BLaER1 treated with 17β-estradiol and CSF1 and Interleukin-3, amounts not matched to agents 10 nM and 100 nM (cell line): ENCODE measurements around the gene TMEM63A.

Experiments
- H3K27ac ChIP-seq, 11 experiments: shearing (Covaris generic); formaldehyde crosslinking; 2 replicates each; pipeline ENCODE4 v1.8.1; 2022
- H3K27me3 ChIP-seq, 11 experiments: shearing (Covaris generic); formaldehyde crosslinking; 2 replicates each; pipeline ENCODE4 v1.8.1; 2022
- H3K36me3 ChIP-seq, 11 experiments: shearing (Covaris generic); formaldehyde crosslinking; 2 replicates each; pipeline ENCODE4 v1.8.1; 2022
- H3K4me1 ChIP-seq, 10 experiments: shearing (Covaris generic); formaldehyde crosslinking; 2 replicates each; pipeline ENCODE4 v1.8.1; 2022
- H3K4me2 ChIP-seq, 11 experiments: shearing (Covaris generic); formaldehyde crosslinking; 2 replicates each; pipeline ENCODE4 v1.8.1; 2022
- H3K4me3 ChIP-seq, 10 experiments: shearing (Covaris generic); formaldehyde crosslinking; 2 replicates each; pipeline ENCODE4 v1.8.1; 2022
- H3K9ac ChIP-seq, 11 experiments: shearing (Covaris generic); formaldehyde crosslinking; 2 replicates each; pipeline ENCODE4 v1.8.1; 2022
- H3K9me3 ChIP-seq, 11 experiments: shearing (Covaris generic); formaldehyde crosslinking; replicated peaks in 1 of 11; 2 replicates each; pipeline ENCODE4 v1.8.1; 2022
- H4K20me1 ChIP-seq, 11 experiments: shearing (Covaris generic); formaldehyde crosslinking; 2 replicates each; pipeline ENCODE4 v1.8.1; 2022
- Cebpa-rat ChIP-seq, 11 experiments: shearing (Covaris generic); IDR thresholded peaks; 2 replicates each; pipeline ENCODE4 v1.8.1; 2022

The TMEM63A gene

DNA sequence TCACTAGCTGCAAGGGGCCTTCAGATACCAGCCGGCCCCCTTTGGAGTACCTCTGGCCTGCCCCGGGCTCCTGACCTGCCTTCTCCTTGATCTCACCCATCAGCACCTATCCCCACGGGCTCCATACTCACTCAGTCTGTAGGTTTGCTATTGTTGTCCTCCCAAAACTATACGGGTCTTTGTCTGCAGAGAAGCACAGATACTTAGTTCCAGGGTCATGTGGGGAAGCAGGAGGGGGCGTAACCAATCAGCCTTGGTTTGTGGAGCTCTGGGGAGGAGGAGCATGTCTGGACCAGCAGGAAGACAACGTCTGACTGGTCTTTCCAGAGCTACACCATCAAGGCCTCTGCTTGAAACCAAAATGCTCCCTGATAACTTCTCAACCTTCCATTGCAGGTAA is 15.2 kb downstream of the TMEM63A start:
- peaks cover 60 to 93% (median 81%) of the 10 kb centered on the region in 11 experiments for H3K36me3 ChIP-seq
- H3K4me1 ChIP-seq = peaks cover 37 to 77% (median 72%) of the 10 kb centered on the region in 10 experiments
- peak overlapping the region; percentile 77 to 95 (median 93) for H3K4me2 ChIP-seq
- H3K27ac ChIP-seq = peak overlapping the region in 6 of 11 experiments; percentile 68 to 79 (median 72); a peak in 10 of 22 replicates
- H3K27me3 ChIP-seq = no peaks in the 10 kb centered on the region
- peak overlapping the region in 5 of 11 experiments; percentile 37 to 60 (median 54); a peak in 6 of 22 replicates for H3K9ac ChIP-seq
- TF ChIP-seq Cebpa-rat (IDR thresholded peaks at IDR 0.05) = no peak
- H3K9me3 ChIP-seq = no peaks in the 10 kb centered on the region
- peaks cover 0 to 31% (median 0%) of the 10 kb centered on the region in 11 experiments; a peak in 8 of 22 replicates for H4K20me1 ChIP-seq
- no peak overlapping the region; a peak in 1 of 20 replicates for H3K4me3 ChIP-seq

DNA sequence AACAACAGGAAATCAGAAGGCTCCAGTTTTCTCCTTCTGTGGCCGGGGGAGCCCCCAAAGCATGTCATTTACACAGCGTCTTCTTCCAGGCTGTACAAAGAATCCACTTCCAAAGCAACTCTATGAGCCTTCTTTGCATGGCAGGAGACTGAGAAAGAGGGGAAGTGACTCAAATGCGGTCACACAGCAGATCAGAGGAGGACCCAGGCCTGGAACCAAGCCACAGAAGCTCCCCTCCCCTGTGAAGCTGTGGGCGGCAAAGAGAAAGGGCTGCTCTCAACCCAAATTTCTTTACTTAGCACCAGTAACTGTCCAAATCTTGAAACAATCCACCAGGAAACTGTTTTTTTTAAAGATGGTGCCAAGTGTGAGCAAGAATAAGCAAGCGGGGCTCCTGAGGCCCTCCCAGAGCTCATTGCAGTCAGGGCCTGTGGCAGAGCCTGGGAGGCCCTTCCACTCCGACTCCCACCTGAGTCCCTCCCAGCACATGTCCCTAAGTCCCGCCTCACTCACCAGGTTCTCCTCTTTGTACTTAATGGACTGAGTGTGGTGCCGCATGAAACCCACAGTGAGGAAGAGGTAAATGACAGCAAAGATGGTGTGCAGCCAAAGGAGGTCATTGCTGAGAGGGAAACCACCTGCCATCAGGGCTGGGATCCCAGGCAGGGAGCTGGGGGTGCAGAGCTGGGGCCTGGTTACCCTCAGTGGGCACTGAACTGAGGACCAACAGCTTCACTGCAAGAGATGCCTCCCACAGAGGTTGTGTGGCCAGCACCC is 15.9 kb downstream of the TMEM63A start:
- peak overlapping the region in 10 of 11 experiments; percentile 1 to 79 (median 72); a peak in 19 of 22 replicates for H3K27ac ChIP-seq
- H3K9ac ChIP-seq = peak overlapping the region in 9 of 11 experiments; percentile 30 to 67 (median 54); a peak in 15 of 22 replicates

DNA sequence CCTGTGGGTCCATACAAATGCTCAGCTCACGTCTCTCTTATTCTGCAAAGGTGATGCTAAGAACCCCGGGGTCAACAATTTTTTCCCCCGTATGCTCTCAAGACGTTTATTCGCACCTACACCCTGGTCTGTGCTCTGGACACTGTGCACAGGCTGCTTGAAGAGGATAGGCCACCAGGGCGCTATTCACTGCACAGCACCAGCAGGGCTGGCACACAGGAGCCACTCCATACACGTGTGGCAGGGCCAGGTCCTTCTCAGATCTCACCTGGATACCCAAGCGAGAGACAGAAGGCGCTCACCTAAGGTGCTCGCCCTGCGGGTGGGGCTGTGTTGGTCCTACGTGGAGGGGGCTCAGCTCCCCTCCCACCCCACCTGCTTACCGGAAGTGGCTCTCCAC is 16.7 kb downstream of the TMEM63A start:
- Histone ChIP-seq H3K9me3 (no peaks in the 10 kb centered on the region), H3K36me3 (peaks cover 60 to 93% (median 81%) of the 10 kb centered on the region in 11 experiments), H3K27ac (peak overlapping the region in 10 of 11 experiments; percentile 1 to 79 (median 72); a peak in 19 of 22 replicates), H3K4me1 (peaks cover 37 to 86% (median 78%) of the 10 kb centered on the region in 10 experiments), H3K4me3 (peak overlapping the region in 7 of 10 experiments; percentile 19 to 44 (median 32); a peak in 9 of 20 replicates), H3K9ac (peak overlapping the region in 9 of 11 experiments; percentile 30 to 67 (median 54); a peak in 14 of 22 replicates), H3K4me2 (peak overlapping the region; percentile 77 to 95 (median 93)), H4K20me1 (peaks cover 0 to 26% (median 0%) of the 10 kb centered on the region in 11 experiments; a peak in 8 of 22 replicates), H3K27me3 (no peaks in the 10 kb centered on the region)
- TF ChIP-seq Cebpa-rat (IDR thresholded peaks at IDR 0.05) = no peak

More for the DNA sequence above, 15.9 kb downstream of the TMEM63A start:
- Histone ChIP-seq H4K20me1 (peaks cover 0 to 26% (median 0%) of the 10 kb centered on the region in 11 experiments; a peak in 8 of 22 replicates), H3K4me1 (peaks cover 37 to 85% (median 78%) of the 10 kb centered on the region in 10 experiments), H3K27me3 (no peaks in the 10 kb centered on the region), H3K4me3 (peak overlapping the region in 8 of 10 experiments; percentile 7 to 44 (median 31); a peak in 10 of 20 replicates), H3K4me2 (peak overlapping the region; percentile 77 to 95 (median 93)), H3K9me3 (no peaks in the 10 kb centered on the region), H3K36me3 (peaks cover 60 to 93% (median 81%) of the 10 kb centered on the region in 11 experiments)
- peak in 2 of 11 experiments; percentile 35 to 85; a peak in 2 of 22 replicates for TF ChIP-seq Cebpa-rat (IDR thresholded peaks at IDR 0.05)

- H3K27me3 ChIP-seq = no peaks in the 10 kb centered on the region
- H3K9me3 ChIP-seq = no peaks in the 10 kb centered on the region
- peak overlapping the region in 2 of 11 experiments; percentile 27 to 40; a peak in 3 of 22 replicates for H3K27ac ChIP-seq
- peaks cover 0 to 26% (median 0%) of the 10 kb centered on the region in 11 experiments; a peak in 8 of 22 replicates for H4K20me1 ChIP-seq
- H3K36me3 ChIP-seq = peaks cover 53 to 92% (median 76%) of the 10 kb centered on the region in 11 experiments
- TF ChIP-seq Cebpa-rat (IDR thresholded peaks at IDR 0.05) = no peak
- peaks cover 37 to 72% (median 65%) of the 10 kb centered on the region in 10 experiments for H3K4me1 ChIP-seq
- H3K4me3 ChIP-seq = no peak overlapping the region
- H3K4me2 ChIP-seq = peak overlapping the region in 8 of 11 experiments; percentile 15 to 92 (median 36); a peak in 14 of 22 replicates
- H3K9ac ChIP-seq = no peak overlapping the region; a peak in 1 of 22 replicates
These were observed 19.0 kb downstream of the TMEM63A start for GRCh38 chr1:225863167-225863566.

DNA sequence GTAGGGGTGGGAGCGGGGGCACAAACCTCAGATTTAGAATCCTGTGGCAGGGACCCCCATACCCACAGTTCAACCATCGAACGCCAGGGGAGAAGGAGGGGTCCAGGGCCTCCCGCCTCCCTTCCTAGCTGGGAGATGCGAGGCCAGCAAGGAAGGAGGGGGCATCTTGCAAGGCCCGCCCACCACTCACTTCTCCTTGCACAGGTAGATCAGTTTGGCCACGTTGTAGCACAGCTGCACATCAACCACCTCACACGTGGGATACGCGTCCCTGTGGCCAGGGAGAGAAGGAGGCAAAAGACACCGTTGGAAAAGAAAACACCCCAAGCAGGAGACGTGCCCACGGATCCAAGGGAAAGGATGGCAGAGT is 19.6 kb downstream of the TMEM63A start:
- Histone ChIP-seq H3K4me1 (peaks cover 33 to 73% (median 61%) of the 10 kb centered on the region in 10 experiments), H3K27me3 (no peaks in the 10 kb centered on the region), H3K9me3 (no peaks in the 10 kb centered on the region), H3K4me3 (no peak overlapping the region), H4K20me1 (peaks cover 0 to 26% (median 0%) of the 10 kb centered on the region in 11 experiments; a peak in 8 of 22 replicates), H3K9ac (no peak overlapping the region), H3K4me2 (peak overlapping the region in 5 of 11 experiments; percentile 0 to 59 (median 40); a peak in 4 of 22 replicates), H3K27ac (peak overlapping the region in 2 of 11 experiments; percentile 27 to 40; a peak in 4 of 22 replicates), H3K36me3 (peaks cover 47 to 90% (median 70%) of the 10 kb centered on the region in 11 experiments)
- TF ChIP-seq Cebpa-rat (IDR thresholded peaks at IDR 0.05) = no peak

DNA sequence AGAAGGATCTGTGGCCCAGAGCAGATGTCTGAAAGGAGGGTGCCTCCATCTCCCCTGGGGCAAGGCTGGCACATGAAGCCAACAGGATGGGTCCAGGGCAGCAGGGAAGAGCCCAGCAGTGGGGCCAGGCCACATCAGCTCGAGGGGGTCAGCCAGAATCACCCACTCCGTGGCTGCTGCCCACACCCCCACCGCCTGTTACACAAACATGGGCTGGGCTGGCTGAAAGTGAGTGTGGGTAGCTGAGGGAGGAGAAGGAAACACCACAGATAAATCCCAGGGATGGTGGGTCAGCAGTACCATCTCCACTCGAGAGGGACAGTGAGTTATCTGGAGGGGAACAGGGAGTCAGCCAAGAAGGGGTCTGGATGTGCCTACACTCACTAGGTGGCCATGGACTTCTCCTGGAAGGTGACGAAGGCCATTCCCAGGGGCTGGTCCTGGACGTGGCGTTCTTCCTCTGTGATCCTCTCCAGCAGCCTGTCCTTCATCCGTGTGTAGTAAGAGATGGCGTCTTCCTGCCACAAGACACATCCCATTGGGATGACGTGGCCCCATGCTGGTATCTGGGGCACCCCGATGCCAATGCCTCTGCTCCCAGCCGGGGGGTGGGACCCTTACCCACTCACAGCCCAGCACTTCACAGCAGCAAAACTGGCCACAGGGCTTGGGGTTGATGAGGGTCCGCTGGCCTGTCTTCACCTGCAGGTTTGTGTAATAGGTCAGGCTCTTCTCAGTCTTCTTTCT is 20.2 kb downstream of the TMEM63A start:
- no peak for TF ChIP-seq Cebpa-rat (IDR thresholded peaks at IDR 0.05)
- peak overlapping the region in 4 of 11 experiments; percentile 7 to 40 (median 32); a peak in 5 of 22 replicates for H3K27ac ChIP-seq
- H3K4me3 ChIP-seq = no peak overlapping the region
- peak overlapping the region in 4 of 11 experiments; percentile 8 to 59 (median 24); a peak in 2 of 22 replicates for H3K4me2 ChIP-seq
- peaks cover 28 to 72% (median 59%) of the 10 kb centered on the region in 10 experiments for H3K4me1 ChIP-seq
- no peaks in the 10 kb centered on the region for H3K9me3 ChIP-seq
- no peaks in the 10 kb centered on the region for H3K27me3 ChIP-seq
- peaks cover 0 to 24% (median 0%) of the 10 kb centered on the region in 11 experiments; a peak in 8 of 22 replicates for H4K20me1 ChIP-seq
- H3K9ac ChIP-seq = no peak overlapping the region; a peak in 1 of 22 replicates
- H3K36me3 ChIP-seq = peaks cover 41 to 89% (median 67%) of the 10 kb centered on the region in 11 experiments

- Histone ChIP-seq H3K4me2 (no peak overlapping the region), H4K20me1 (peaks cover 0 to 14% (median 0%) of the 10 kb centered on the region in 11 experiments; a peak in 5 of 22 replicates), H3K27me3 (no peaks in the 10 kb centered on the region), H3K27ac (peak overlapping the region in 2 of 11 experiments; percentile 27 to 38; a peak in 2 of 22 replicates), H3K36me3 (peaks cover 36 to 90% (median 69%) of the 10 kb centered on the region in 11 experiments), H3K4me1 (peaks cover 26 to 72% (median 59%) of the 10 kb centered on the region in 10 experiments), H3K9ac (no peak overlapping the region), H3K9me3 (no peaks in the 10 kb centered on the region), H3K4me3 (no peak overlapping the region)
- TF ChIP-seq Cebpa-rat (IDR thresholded peaks at IDR 0.05) = no peak
These were observed 21.2 kb downstream of the TMEM63A start for GRCh38 chr1:225860876-225861441.

GRCh38 chr1:225860107-225860506 is 22.1 kb downstream of the TMEM63A start:
- Histone ChIP-seq H3K9me3 (no peaks in the 10 kb centered on the region), H3K27ac (no peak overlapping the region), H3K4me3 (no peak overlapping the region), H3K9ac (no peak overlapping the region), H3K27me3 (no peaks in the 10 kb centered on the region), H3K36me3 (peaks cover 35 to 88% (median 64%) of the 10 kb centered on the region in 11 experiments), H3K4me2 (no peak overlapping the region), H4K20me1 (peaks cover 0 to 5% (median 0%) of the 10 kb centered on the region in 11 experiments; a peak in 5 of 22 replicates), H3K4me1 (peaks cover 26 to 72% (median 59%) of the 10 kb centered on the region in 10 experiments)
- no peak for TF ChIP-seq Cebpa-rat (IDR thresholded peaks at IDR 0.05)
